ENCODE data around the gene RHOC.

RHOC gene

DNA sequence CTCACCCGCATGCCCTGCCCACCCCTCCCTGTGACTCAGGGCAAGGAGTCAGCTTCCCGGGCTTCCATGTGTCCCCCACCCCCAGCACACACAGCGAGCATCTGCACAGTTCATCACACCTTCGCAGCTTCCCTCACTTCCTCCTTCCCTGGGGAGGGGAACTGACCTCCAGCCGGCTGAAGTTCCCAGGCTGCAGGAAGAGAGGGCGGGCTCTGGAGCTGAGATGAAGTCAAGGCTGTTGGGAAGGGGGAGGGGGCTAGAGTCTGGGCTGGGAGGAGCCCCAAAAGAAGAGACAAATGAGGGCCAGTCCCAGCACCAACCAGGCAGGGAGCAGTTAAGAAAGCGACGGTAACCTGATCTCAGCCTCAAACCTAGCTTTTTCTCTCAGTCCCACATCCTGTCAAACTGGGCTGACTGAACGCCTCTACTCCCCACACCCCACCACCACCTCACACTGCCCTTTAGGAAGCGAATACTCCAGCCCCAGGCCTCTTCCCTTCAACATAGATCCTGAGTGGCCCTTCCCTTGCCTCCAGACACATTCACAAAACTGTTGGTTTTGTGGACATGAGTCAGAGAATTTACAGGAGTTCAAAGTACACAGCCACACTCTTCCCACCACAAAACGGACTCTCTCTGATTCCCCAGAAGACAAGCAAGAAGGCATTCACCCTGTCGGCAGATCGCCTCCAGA is 1.8 kb downstream of the RHOC start:
- peak overlapping the region; percentile 90 for H3K4me3 ChIP-seq (ENCODE audit: low read length)
- TF ChIP-seq, protein P1, sequence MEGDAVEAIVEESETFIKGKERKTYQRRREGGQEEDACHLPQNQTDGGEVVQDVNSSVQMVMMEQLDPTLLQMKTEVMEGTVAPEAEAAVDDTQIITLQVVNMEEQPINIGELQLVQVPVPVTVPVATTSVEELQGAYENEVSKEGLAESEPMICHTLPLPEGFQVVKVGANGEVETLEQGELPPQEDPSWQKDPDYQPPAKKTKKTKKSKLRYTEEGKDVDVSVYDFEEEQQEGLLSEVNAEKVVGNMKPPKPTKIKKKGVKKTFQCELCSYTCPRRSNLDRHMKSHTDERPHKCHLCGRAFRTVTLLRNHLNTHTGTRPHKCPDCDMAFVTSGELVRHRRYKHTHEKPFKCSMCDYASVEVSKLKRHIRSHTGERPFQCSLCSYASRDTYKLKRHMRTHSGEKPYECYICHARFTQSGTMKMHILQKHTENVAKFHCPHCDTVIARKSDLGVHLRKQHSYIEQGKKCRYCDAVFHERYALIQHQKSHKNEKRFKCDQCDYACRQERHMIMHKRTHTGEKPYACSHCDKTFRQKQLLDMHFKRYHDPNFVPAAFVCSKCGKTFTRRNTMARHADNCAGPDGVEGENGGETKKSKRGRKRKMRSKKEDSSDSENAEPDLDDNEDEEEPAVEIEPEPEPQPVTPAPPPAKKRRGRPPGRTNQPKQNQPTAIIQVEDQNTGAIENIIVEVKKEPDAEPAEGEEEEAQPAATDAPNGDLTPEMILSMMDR (conservative IDR thresholded peaks at IDR 0.05; ENCODE audit: low read length), result no peak
- DNase-seq (ENCODE audit: low read depth), result peak; percentile 94

DNA sequence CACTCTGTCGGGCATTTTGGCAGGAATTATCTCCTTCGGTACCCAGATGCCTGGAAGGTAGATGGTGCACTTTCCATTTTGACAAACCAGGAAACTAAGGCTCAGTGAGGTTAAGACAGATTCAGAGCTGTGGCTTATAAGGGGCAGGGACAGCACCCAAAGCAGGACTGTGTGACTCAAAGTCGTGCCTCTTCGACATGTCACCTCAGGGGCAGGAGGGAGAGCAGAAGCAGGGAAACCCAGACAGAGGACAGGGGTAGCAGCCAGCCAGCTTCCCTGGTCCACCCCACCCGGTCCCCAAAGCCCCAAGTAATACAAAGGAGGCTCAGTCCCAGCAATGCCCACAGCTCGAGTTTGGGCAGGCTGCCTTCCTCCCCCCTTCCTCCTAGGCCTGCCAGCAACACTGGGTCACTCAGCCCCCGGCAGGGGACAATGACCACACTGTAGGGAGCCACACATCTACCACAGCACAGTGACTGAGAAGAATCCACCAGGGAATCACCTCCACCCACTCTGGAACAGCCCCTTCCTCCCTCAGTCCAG is 2.5 kb downstream of the RHOC start:
- DNase-seq (ENCODE audit: low read depth), result no peak
- peak overlapping the region; percentile 90 for H3K4me3 ChIP-seq (ENCODE audit: low read length)
- TF ChIP-seq, protein P1 (conservative IDR thresholded peaks at IDR 0.05; ENCODE audit: low read length), result no peak

DNA sequence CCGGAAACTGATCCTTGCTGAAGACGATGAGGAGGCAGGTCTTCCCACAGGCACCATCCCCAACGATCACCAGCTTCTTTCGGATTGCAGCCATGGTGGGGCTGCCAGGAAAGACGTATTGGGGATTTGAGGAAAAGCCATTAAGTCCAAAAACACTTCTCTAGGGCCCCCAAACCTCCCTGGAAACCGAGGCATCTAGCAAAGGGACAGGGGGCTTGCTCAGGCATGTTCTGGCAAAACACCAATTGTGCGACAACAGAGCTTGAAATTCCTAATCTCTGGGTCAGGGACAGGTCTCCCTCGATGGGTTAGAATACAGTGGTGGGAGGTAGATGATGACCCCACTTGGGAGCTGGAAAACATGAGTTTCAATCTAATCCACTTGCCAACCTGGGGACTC is 3.2 kb downstream of the RHOC start:
- DNase-seq (ENCODE audit: low read depth), result no peak
- no peak overlapping the region for H3K4me3 ChIP-seq (ENCODE audit: low read length)
- TF ChIP-seq, protein P1 (conservative IDR thresholded peaks at IDR 0.05; ENCODE audit: low read length), result no peak

DNA sequence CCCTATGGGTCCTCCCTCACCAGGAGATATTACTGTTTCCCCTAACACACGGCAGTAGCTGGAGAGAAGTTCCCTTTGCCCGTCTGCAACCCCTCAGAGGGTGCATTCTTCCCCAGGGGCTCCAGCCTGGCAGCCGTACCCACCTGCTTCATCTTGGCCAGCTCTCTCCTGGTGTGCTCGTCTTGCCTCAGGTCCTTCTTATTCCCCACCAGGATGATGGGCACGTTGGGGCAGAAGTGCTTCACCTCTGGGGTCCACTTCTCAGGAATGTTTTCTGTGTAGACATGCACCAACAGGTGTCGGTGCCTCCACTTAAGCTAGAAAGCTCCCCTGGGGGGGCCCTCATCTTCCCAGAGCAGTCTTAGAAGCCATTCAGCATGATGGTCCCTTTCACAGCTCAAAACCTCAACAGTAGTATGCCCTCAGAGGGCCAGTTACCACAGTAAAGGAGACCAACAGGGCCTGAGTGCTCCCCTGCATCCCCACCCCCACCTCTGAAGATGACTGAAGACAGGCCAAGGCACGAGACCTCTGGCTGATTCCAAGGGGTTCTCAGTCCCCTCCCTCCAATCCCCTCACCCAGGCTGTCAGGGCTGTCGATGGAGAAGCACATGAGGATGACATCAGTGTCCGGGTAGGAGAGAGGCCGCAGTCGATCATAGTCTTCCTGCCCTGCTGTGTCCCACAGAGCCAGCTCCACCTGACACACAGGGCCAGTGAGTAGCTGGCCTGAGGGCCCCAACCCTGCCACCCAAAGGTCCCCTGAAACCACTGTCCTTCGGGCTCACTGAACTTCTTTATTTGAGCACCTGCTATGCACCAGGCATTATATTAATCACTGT is 4.3 kb downstream of the RHOC start:
- TF ChIP-seq, protein P1 (conservative IDR thresholded peaks at IDR 0.05; ENCODE audit: low read length), result no peak
- no peak overlapping the region for H3K4me3 ChIP-seq (ENCODE audit: low read length)
- DNase-seq (ENCODE audit: low read depth), result no peak

DNA sequence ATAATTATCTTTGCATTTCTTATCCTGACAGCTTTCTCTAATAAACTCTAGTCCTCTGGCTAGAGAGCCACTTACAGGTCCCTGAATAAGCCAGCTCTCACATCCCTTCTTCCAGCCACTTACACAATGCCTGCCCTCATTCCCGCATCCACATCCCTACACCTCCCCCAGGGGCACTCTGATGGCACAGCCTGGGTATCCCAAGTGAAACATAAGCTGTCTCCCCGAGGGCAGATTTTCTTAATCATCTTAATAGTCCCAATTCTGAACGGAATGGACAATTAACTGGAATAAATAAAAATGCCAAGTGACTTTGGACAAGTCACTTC is 4.9 kb downstream of the RHOC start:
- TF ChIP-seq, protein P1 (conservative IDR thresholded peaks at IDR 0.05; ENCODE audit: low read length), result no peak
- DNase-seq (ENCODE audit: low read depth), result no peak
- no peak overlapping the region for H3K4me3 ChIP-seq (ENCODE audit: low read length)

DNA sequence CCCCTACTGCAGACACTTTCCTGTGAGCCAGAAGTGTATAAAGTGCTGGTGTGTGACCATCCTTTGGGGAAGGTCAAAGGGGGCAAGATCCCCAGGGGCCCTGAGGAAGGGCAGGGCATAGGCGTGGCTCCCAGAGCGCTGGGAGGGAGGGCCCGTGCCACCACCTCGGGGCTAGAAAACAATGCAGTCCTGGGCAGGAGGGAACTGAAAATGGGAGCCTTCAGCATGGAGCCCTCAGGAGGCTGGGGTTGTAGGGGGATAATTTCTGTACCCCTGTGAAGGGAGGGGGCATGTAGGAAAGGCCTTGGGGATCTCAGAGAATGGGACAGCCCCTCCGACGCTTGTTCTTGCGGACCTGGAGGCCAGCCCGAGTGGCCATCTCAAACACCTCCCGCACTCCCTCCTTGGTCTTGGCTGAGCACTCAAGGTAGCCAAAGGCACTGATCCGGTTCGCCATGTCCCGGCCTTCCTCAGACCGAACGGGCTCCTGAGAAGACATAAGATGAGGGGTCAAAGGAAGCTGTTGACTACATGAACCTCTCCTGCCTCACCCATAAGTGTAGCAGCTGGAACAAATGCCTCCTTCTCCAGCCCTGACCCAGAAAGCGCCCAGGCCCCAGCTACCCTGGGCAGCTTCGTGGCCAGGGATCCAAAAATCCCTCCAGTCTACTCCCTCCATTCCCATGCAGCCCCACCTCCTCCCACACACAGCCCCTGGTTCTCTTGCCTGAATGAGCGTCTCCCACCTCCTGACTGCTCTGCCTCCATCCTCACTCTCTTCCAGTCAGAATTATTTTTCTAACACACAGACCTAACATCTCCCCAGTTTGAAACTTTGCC is 5.5 kb downstream of the RHOC start:
- H3K4me3 ChIP-seq (ENCODE audit: low read length), result no peak overlapping the region
- DNase-seq (ENCODE audit: low read depth), result no peak
- TF ChIP-seq, protein P1 (conservative IDR thresholded peaks at IDR 0.05; ENCODE audit: low read length), result no peak
